ENCODE measurements around the gene PTPN5.

DNA sequence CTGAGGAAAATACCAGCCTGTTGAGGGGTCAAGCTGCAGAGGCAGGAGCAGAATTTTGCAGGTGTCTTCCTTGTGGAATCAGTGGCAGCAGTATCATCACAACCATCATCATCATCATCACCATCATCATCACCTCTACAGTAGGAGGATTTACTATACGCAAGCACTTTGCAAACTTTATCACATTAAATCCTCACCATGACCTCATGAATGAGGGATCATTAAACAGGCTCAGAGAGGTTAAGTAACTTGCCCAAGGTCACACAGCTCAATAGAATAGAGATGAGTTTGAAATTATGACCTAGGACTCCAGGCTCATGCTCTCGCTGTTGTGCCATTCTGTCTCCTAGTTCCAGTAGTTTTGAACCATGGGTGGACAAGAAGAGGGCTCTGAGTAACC, 25.6 kb downstream of the PTPN5 start:
- TF ChIP-seq CTCF (IDR thresholded peaks at IDR 0.05) (no peak), POLR2AphosphoS5 (IDR thresholded peaks at IDR 0.05) (no peak)

All from transverse colon (tissue), 4 donors.